ENCODE results near the gene TSHR.
A peak's percentile ranks its signal among the peaks of the same experiment; 100 is the strongest.

Gene TSHR

GRCh38 chr14:81169711-81170103 lies 214.3 kb downstream of the TSHR start:
- Mint-ChIP-seq H3K27me3 (no peaks in the 10 kb centered on the region), H3K4me1 (peaks cover 20% of the 10 kb centered on the region)
- peak; percentile 8 for DNase-seq

GRCh38 chr14:81170104-81170828 lies 214.8 kb downstream of the TSHR start:
- Mint-ChIP-seq H3K4me1 (peaks cover 17% of the 10 kb centered on the region), H3K9me3 (no peaks in the 10 kb centered on the region), H3K27ac (peak overlapping the region; percentile 90), H3K4me3 (peak overlapping the region; percentile 85), H3K36me3 (ENCODE audit: low read depth) (no peaks in the 10 kb centered on the region), H3K27me3 (no peaks in the 10 kb centered on the region)
- ATAC-seq: peak; percentile 99
- DNase-seq: peak; percentile 84

More at GRCh38 chr14:81169711-81170103, 214.3 kb downstream of the TSHR start:
- peak; percentile 9 for ATAC-seq
- peak overlapping the region; percentile 90 for H3K27ac Mint-ChIP-seq
- peak overlapping the region; percentile 85 for H3K4me3 Mint-ChIP-seq
- H3K9me3 Mint-ChIP-seq: no peaks in the 10 kb centered on the region
- H3K36me3 Mint-ChIP-seq (ENCODE audit: low read depth): no peaks in the 10 kb centered on the region

DNA sequence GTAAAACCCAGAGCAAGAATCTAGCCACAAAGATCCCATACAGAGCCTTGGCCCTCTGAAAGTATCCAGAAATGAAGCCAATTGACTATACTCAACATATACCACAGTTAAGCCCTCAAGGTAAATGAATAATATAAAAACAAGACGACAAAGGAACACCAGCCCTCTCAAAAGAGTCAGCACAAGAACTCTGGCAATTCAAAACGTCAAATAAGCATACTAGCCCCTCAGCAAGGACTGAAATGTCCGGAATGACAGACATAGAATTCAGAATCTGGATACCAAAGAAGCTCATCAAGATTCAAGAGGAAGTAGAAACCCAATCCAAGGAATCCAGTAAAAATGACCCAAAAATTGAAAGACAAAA lies 215.4 kb downstream of the TSHR start:
- DNase-seq: no peak
- peak overlapping the region; percentile 90 for H3K27ac Mint-ChIP-seq
- ATAC-seq: no peak
- H3K27me3 Mint-ChIP-seq: no peaks in the 10 kb centered on the region
- peaks cover 17% of the 10 kb centered on the region for H3K4me1 Mint-ChIP-seq
- H3K4me3 Mint-ChIP-seq: peak overlapping the region; percentile 85
- no peaks in the 10 kb centered on the region for H3K9me3 Mint-ChIP-seq
- no peaks in the 10 kb centered on the region for H3K36me3 Mint-ChIP-seq (ENCODE audit: low read depth)

DNA sequence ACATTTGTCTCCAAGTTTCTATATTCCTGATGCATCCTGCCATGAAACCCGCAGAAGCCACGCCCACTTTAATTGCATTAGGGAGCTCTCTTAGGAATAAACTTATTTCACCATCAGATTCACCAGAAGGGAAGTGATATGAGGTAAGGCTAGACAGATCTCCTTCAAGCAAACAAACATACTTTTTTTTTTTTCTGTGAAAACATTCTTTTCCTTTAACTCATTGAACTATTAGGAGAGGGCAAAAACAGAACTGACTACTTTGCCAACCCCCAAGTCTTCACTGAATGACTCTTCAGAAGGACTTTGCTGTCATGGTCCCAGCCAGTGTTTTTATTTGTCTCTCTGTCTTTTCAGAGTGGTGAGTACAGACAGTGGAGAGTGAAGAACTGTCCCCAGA lies 216.9 kb downstream of the TSHR start:
- DNase-seq (no peak), ATAC-seq (no peak)
- peaks cover 24% of the 10 kb centered on the region for H3K4me1 Mint-ChIP-seq
- no peaks in the 10 kb centered on the region for H3K9me3 Mint-ChIP-seq
- H3K36me3 Mint-ChIP-seq (ENCODE audit: low read depth): no peaks in the 10 kb centered on the region
- H3K27me3 Mint-ChIP-seq: no peaks in the 10 kb centered on the region
- H3K4me3 Mint-ChIP-seq: no peak overlapping the region
- no peak overlapping the region for H3K27ac Mint-ChIP-seq

GRCh38 chr14:81172881-81173280 lies 217.5 kb downstream of the TSHR start:
- H3K4me1 Mint-ChIP-seq: peaks cover 29% of the 10 kb centered on the region
- ATAC-seq: no peak
- H3K36me3 Mint-ChIP-seq (ENCODE audit: low read depth): no peaks in the 10 kb centered on the region

DNA sequence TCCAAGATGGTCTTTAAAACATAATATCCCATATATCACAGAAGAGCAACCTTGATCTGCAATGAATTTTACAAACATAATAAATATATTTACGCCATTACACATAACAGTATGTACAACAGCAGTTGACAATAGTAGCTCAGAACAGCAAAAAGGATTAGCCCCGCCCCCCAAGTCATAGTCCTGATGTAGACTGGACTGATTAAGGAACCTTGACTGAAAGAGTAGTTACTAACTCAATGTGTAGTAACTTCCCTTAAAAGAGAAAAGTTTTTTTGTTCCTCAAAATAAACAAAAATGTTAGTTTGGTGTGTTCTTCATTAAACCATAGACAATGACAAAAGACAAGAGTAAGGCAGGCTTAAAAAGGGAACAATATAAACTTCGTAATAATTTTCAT lies 220.8 kb downstream of the TSHR start:
- DNase-seq (no peak), ATAC-seq (no peak)
- Mint-ChIP-seq H3K36me3 (ENCODE audit: low read depth) (peaks cover 12% of the 10 kb centered on the region), H3K4me1 (peaks cover 15% of the 10 kb centered on the region), H3K9me3 (no peaks in the 10 kb centered on the region), H3K4me3 (no peak overlapping the region), H3K27me3 (no peaks in the 10 kb centered on the region), H3K27ac (no peak overlapping the region)

More at GRCh38 chr14:81172881-81173280, 217.5 kb downstream of the TSHR start:
- DNase-seq: no peak
- Mint-ChIP-seq H3K9me3 (no peaks in the 10 kb centered on the region), H3K27me3 (no peaks in the 10 kb centered on the region), H3K27ac (no peak overlapping the region), H3K4me3 (no peak overlapping the region)

DNA sequence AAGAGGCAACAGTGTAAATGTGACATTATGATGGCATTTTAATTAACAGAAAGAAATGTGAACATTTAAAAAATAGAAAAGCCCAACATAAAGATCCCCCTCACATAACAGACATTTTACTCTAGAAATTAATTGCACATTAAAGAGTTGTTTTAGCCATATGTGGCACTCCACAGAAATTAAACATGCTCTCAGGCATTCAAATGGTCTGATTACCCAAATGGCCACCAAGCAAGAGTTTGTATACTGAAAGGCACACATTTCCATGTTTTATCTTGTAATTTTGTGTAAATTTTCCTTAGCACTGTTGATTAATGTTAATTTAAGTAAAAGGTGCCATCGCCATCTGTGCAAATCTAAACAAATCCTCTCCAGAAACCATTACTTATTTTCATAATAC lies 221.8 kb downstream of the TSHR start:
- H3K9me3 Mint-ChIP-seq: no peaks in the 10 kb centered on the region
- H3K27me3 Mint-ChIP-seq: no peaks in the 10 kb centered on the region
- peaks cover 15% of the 10 kb centered on the region for H3K4me1 Mint-ChIP-seq
- H3K4me3 Mint-ChIP-seq: no peak overlapping the region
- ATAC-seq (no peak), DNase-seq (no peak)
- H3K36me3 Mint-ChIP-seq (ENCODE audit: low read depth): peaks cover 19% of the 10 kb centered on the region
- peak overlapping the region; percentile 26 for H3K27ac Mint-ChIP-seq

- H3K36me3 Mint-ChIP-seq (ENCODE audit: low read depth): peaks cover 25% of the 10 kb centered on the region
- no peak overlapping the region for H3K27ac Mint-ChIP-seq
- ATAC-seq: no peak
- no peak overlapping the region for H3K4me3 Mint-ChIP-seq
- H3K4me1 Mint-ChIP-seq: peaks cover 17% of the 10 kb centered on the region
- no peaks in the 10 kb centered on the region for H3K27me3 Mint-ChIP-seq
- H3K9me3 Mint-ChIP-seq: no peaks in the 10 kb centered on the region
- DNase-seq: no peak
Observed at GRCh38 chr14:81178063-81178462, 222.6 kb downstream of the TSHR start.

DNA sequence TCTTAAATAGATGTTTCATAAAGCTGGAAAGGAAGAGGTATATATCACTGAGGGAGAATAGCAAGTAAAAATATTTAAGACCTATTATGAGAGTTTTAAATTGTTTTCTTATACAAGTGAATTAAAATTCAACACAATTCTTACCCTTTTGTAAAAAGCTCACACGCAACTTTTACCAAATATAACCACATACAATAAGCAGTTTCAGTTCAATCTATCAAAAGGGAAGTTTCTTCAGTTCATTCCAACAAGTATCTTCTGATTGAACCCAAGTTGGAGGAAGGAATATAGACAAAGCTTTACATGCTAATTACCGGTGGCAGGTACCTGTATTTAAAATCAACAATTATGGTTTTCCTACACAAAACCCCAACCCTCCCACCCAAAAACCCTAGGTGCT lies 224.2 kb downstream of the TSHR start:
- H3K27ac Mint-ChIP-seq: no peak overlapping the region
- peaks cover 38% of the 10 kb centered on the region for H3K36me3 Mint-ChIP-seq (ENCODE audit: low read depth)
- no peak for DNase-seq
- peaks cover 17% of the 10 kb centered on the region for H3K4me1 Mint-ChIP-seq
- ATAC-seq: no peak
- H3K4me3 Mint-ChIP-seq: no peak overlapping the region
- no peaks in the 10 kb centered on the region for H3K9me3 Mint-ChIP-seq
- H3K27me3 Mint-ChIP-seq: no peaks in the 10 kb centered on the region

GRCh38 chr14:81187832-81188522 lies 232.6 kb downstream of the TSHR start:
- H3K4me1 Mint-ChIP-seq: peaks cover 35% of the 10 kb centered on the region
- H3K4me3 Mint-ChIP-seq: no peak overlapping the region
- H3K36me3 Mint-ChIP-seq (ENCODE audit: low read depth): peaks cover 43% of the 10 kb centered on the region
- no peak for ATAC-seq
- H3K27ac Mint-ChIP-seq: peak overlapping the region; percentile 56
- no peaks in the 10 kb centered on the region for H3K27me3 Mint-ChIP-seq
- H3K9me3 Mint-ChIP-seq: no peaks in the 10 kb centered on the region
- DNase-seq: no peak

DNA sequence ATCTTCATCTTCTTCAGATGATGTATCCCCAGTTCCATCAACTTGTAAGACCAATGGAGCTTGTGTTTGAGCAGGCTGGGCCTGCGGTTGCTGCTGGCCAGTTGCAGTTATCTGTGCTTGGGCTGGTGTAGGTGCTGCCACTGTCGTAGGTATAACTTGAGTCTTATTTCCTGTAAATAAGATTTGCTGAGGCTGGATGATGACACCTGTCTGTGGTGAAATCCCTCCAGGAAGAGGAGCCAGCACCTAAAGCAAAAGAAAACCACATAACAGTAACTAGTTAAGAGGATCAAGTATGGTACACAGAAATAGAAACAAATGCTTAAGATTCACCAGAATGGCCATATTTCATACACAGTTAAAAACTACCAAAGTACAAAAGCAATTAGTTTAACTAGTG lies 237.2 kb downstream of the TSHR start:
- H3K9me3 Mint-ChIP-seq: no peaks in the 10 kb centered on the region
- H3K4me3 Mint-ChIP-seq: no peak overlapping the region
- ATAC-seq (peak; percentile 40), DNase-seq (no peak)
- H3K27me3 Mint-ChIP-seq: no peaks in the 10 kb centered on the region
- H3K36me3 Mint-ChIP-seq (ENCODE audit: low read depth): peaks cover 48% of the 10 kb centered on the region
- peaks cover 51% of the 10 kb centered on the region for H3K4me1 Mint-ChIP-seq
- H3K27ac Mint-ChIP-seq: peak overlapping the region; percentile 79

DNA sequence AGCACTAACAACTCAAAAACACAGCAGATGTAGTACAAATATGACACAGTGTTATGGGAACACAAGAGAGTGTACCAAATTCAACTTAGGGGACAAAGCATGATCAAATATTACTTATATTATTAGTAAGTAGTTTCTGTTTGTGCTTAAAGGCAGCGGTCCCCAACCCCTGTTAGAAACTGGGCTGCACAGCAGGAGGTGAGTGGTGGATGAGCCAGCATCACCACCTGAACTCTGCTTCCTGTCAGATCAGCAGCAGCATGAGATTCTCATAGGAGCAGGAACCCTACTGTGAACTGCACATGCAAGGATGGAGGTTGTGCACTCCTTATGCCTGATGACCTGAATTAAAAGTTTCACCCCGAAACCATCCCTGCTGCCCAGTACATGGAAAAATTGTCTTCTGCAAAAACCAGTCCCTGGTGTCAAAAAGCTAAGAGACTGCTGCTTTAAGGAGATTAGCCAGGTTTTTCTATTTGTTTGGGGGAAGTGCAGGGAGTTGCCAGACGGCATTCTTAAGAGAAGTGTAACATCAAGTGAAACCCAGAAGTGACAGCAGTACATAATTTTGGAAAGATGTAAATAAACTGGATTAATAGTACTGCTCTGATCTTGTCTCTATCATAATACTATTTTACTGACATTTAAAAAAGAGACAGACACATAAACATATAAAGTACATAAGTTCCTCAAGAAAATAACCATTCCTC lies 238.7 kb downstream of the TSHR start:
- no peaks in the 10 kb centered on the region for H3K9me3 Mint-ChIP-seq
- no peak overlapping the region for H3K4me3 Mint-ChIP-seq
- peaks cover 44% of the 10 kb centered on the region for H3K36me3 Mint-ChIP-seq (ENCODE audit: low read depth)
- no peaks in the 10 kb centered on the region for H3K27me3 Mint-ChIP-seq
- no peak overlapping the region for H3K27ac Mint-ChIP-seq
- peaks cover 42% of the 10 kb centered on the region for H3K4me1 Mint-ChIP-seq
- DNase-seq (no peak), ATAC-seq (peak; percentile 46)

Measured in activated naive CD8-positive, alpha-beta T cell treated with anti-CD3 and anti-CD28 coated beads, Interleukin-2, amount 50 U/mL, for 24 hours (primary cell).